HEK293T (cell line): ENCODE results near the gene CEBPE.

ENCODE experiments used
- CTCF ChIA-PET: fragments of 350-600 bp; formaldehyde crosslinking; extraction: SDS; loops from one replicate; lab custom pipeline; 2021; ENCODE audit warnings: antibody characterized with exemption, inconsistent platforms; lab: Yijun Ruan, JAX
- POLR2A ChIA-PET: fragments of 350-600 bp; formaldehyde crosslinking; extraction: SDS; loops from one replicate; lab custom pipeline; 2020; ENCODE audit warnings: antibody characterized with exemption, inconsistent platforms; lab: Yijun Ruan, JAX
- DNase-seq: peaks from one replicate; pipeline ENCODE4 v3.0.0; 2012; ENCODE audit warnings: mixed read lengths; ENCODE audit errors: extremely low spot score
- ARNT ChIP-seq: fragments of 450-650 bp; IDR thresholded peaks from 2 replicates; pipeline ENCODE4 v1.6.1; 2017; ENCODE audit warnings: mild to moderate bottlenecking
- BHLHE40 ChIP-seq: fragments of 450-650 bp; IDR thresholded peaks from 2 replicates; pipeline ENCODE4 v1.6.1; 2016; ENCODE audit warnings: mild to moderate bottlenecking, moderate library complexity, borderline replicate concordance
- CTBP1 ChIP-seq: fragments of 450-650 bp; IDR thresholded peaks from 2 replicates; pipeline ENCODE4 v1.6.1; 2016; ENCODE audit warnings: borderline replicate concordance
- ELF4 ChIP-seq: fragments of 450-650 bp; IDR thresholded peaks from 2 replicates; pipeline ENCODE4 v1.6.1; 2017; ENCODE audit warnings: antibody characterized with exemption
- FOXA1 ChIP-seq: fragments of 450-650 bp; IDR thresholded peaks from 2 replicates; pipeline ENCODE4 v1.6.1; 2016; ENCODE audit warnings: mild to moderate bottlenecking
- FOXK2 ChIP-seq: fragments of 450-650 bp; IDR thresholded peaks from 2 replicates; pipeline ENCODE4 v1.6.1; 2016; ENCODE audit warnings: mild to moderate bottlenecking
- FOXM1 ChIP-seq: fragments of 450-650 bp; IDR thresholded peaks from 2 replicates; pipeline ENCODE4 v1.6.1; 2017; ENCODE audit warnings: mild to moderate bottlenecking, borderline replicate concordance
- HDGF ChIP-seq: fragments of 450-650 bp; IDR thresholded peaks from 2 replicates; pipeline ENCODE4 v1.6.1; 2017; ENCODE audit warnings: antibody characterized with exemption, borderline replicate concordance
- L3MBTL2 ChIP-seq: fragments of 450-650 bp; conservative IDR thresholded peaks from 2 replicates; pipeline ENCODE4 v1.6.1; 2016; ENCODE audit warnings: mild to moderate bottlenecking
- LEF1 ChIP-seq: fragments of 450-650 bp; IDR thresholded peaks from 2 replicates; pipeline ENCODE4 v1.6.1; 2017; ENCODE audit warnings: mild to moderate bottlenecking, borderline replicate concordance
- NFRKB ChIP-seq: fragments of 450-650 bp; IDR thresholded peaks from 2 replicates; pipeline ENCODE4 v1.6.1; 2016; ENCODE audit warnings: mild to moderate bottlenecking, moderate library complexity
- PKNOX1 ChIP-seq: fragments of 450-650 bp; IDR thresholded peaks from 2 replicates; pipeline ENCODE4 v1.6.1; 2016
- SP1 ChIP-seq: fragments of 450-650 bp; IDR thresholded peaks from 2 replicates; pipeline ENCODE4 v1.6.1; 2017
- SUZ12 ChIP-seq: fragments of 450-650 bp; IDR thresholded peaks from 2 replicates; pipeline ENCODE4 v1.6.1; 2016; ENCODE audit warnings: mild to moderate bottlenecking
- TARDBP ChIP-seq: fragments of 450-650 bp; IDR thresholded peaks from 2 replicates; pipeline ENCODE4 v1.6.1; 2016
- ZNF384 ChIP-seq: fragments of 450-650 bp; IDR thresholded peaks from 2 replicates; pipeline ENCODE4 v1.6.1; 2016

The CEBPE gene

GRCh38 chr14:23153851-23154796, 35.1 kb upstream of the CEBPE start:
- ChIA-PET CTCF (interaction anchor here (0.6 to 1.4 kb wide), 2 partner anchors 10 to 33 kb away, joined by 3 to 6 read pairs; no protein-coding TSS in a partner anchor), POLR2A (no interaction called here)
- peak; percentile 80 for TF ChIP-seq L3MBTL2
- TF ChIP-seq LEF1: no peak
- DNase-seq: peak; percentile 56

- TF ChIP-seq FOXK2: no peak
- no peak for TF ChIP-seq SP1
- CTCF ChIA-PET: no interaction called here
Observed at GRCh38 chr14:23151342-23151741, 32.3 kb upstream of the CEBPE start.

GRCh38 chr14:23149745-23150144, 30.7 kb upstream of the CEBPE start:
- TF ChIP-seq FOXM1 (no peak), HDGF (no peak), SUZ12 (no peak), NFRKB (no peak), LEF1 (no peak), FOXA1 (no peak), ELF4 (no peak), BHLHE40 (no peak), TARDBP (no peak), ZNF384 (no peak), L3MBTL2 (no peak), PKNOX1 (no peak), CTBP1 (no peak), ARNT (no peak), FOXK2 (no peak), SP1 (no peak)
- no peak for DNase-seq
- ChIA-PET POLR2A (no interaction called here), CTCF (no interaction called here)

More at GRCh38 chr14:23151342-23151741, 32.3 kb upstream of the CEBPE start:
- DNase-seq: no peak
- POLR2A ChIA-PET: no interaction called here

- ChIA-PET POLR2A (no interaction called here), CTCF (interaction anchor here (0.6 kb wide), 1 partner anchor 27 kb away, joined by 3 read pairs; no protein-coding TSS in a partner anchor)
- TF ChIP-seq FOXA1: no peak
- DNase-seq: no peak
Observed at GRCh38 chr14:23148591-23149249, 29.7 kb upstream of the CEBPE start.

- DNase-seq: no peak
- ChIA-PET POLR2A (no interaction called here), CTCF (interaction anchor here (0.6 kb wide), 1 partner anchor 38 kb away, joined by 3 read pairs; no protein-coding TSS in a partner anchor)
- TF ChIP-seq TARDBP (no peak), HDGF (no peak), LEF1 (no peak), FOXK2 (no peak), CTBP1 (no peak), ZNF384 (no peak), BHLHE40 (no peak), PKNOX1 (no peak)
Observed at GRCh38 chr14:23147676-23148075, 28.6 kb upstream of the CEBPE start.

- no peak for TF ChIP-seq CTBP1
- no peak for TF ChIP-seq FOXA1
- TF ChIP-seq ARNT: no peak
- TF ChIP-seq LEF1: no peak
- TF ChIP-seq SP1: no peak
- TF ChIP-seq PKNOX1: no peak
- no peak for TF ChIP-seq NFRKB
- no peak for TF ChIP-seq SUZ12
- no peak for TF ChIP-seq BHLHE40
- TF ChIP-seq TARDBP: no peak
- TF ChIP-seq ELF4: no peak
- no peak for TF ChIP-seq L3MBTL2
- DNase-seq: no peak
- CTCF ChIA-PET: no interaction called here
- POLR2A ChIA-PET: no interaction called here
Observed at GRCh38 chr14:23146980-23147379, 27.9 kb upstream of the CEBPE start.
